K562 (cell line): ENCODE measurements around the gene GRIA1. TPM values are rescaled to one million over a fixed set of nuclear protein-coding genes. Genes with fewer than 3 reads are reported as not detected.

Experiments used
- ATAC-seq: fragments of 200-7000 bp; cut with Tn5 transposase; 3 replicates; pipeline ENCODE4 v1.9.1; 2020; ENCODE audit warnings: moderate library complexity
- BruUV-seq: library from RNA; stranded (reverse); fragments of 400-500 nt; replicated peaks from 2 replicates; lab custom pipeline; 2021; lab: Mats Ljungman, UMichigan
- CTCF ChIA-PET: fragments of 300-600 bp; formaldehyde crosslinking; extraction: SDS; loops from one replicate; lab custom pipeline; 2021; ENCODE audit warnings: low intra/inter-chr PET ratio; lab: Yijun Ruan, JAX
- POLR2A ChIA-PET: fragments of 300-600, 350-650 bp; sonication (Branson Sonifier 250); formaldehyde crosslinking; extraction: SDS; loops from one replicate; lab custom pipeline; 2021; ENCODE audit warnings: antibody characterized with exemption, inconsistent platforms; lab: Yijun Ruan, JAX
- DNase-seq, 4 experiments: peaks; one replicate each; pipeline versions ENCODE4 v3.0.0 to v3.0.0-alpha.2; 2011 to 2018; ENCODE audit warnings: low spot score in 3 of 4, mixed read lengths in 3 of 4; ENCODE audit errors: extremely low read depth in 1 of 4
- FAIRE-seq: peaks from 2 replicates; lab custom pipeline; 2011; peaks lifted over from hg19 to GRCh38; lab: Jason Lieb, UNC
- H2AFZ ChIP-seq: 2 replicates; pipeline ENCODE4 v1.6.0; 2011; ENCODE audit warnings: low read depth, low read length, control low read depth, inconsistent platforms
- H3K27ac ChIP-seq: fragments of 200-600 bp; 3 replicates; pipeline ENCODE4 v1.8.0; 2011; ENCODE audit warnings: low read depth, mild to moderate bottlenecking, control low read depth, inconsistent platforms, low read length, moderate library complexity, mixed read lengths; ENCODE audit errors: extremely low read depth
- H3K27me3 ChIP-seq, 2 experiments: fragments of 300-600 bp in 1 of 2; 2 replicates in 1 of 2; 3 replicates in 1 of 2; pipeline versions ENCODE4 v1.6.0 to v1.8.0; 2011; ENCODE audit warnings: inconsistent platforms in 2 of 2, low read length in 2 of 2, mild to moderate bottlenecking in 1 of 2, mixed read lengths in 1 of 2, moderate library complexity in 1 of 2; ENCODE audit not compliant: control insufficient read depth in 2 of 2, insufficient read depth in 2 of 2
- H3K36me3 ChIP-seq: fragments of 300-600 bp; 3 replicates; pipeline ENCODE4 v1.8.0; 2011; ENCODE audit warnings: mild to moderate bottlenecking, low read length, inconsistent platforms; ENCODE audit not compliant: control insufficient read depth, insufficient read depth
- H3K4me1 ChIP-seq, 2 experiments: fragments of 200-600 bp in 1 of 2; replicated peaks in 1 of 2; 2 replicates in 1 of 2; 3 replicates in 1 of 2; pipeline versions ENCODE4 v1.5.1 to v1.8.0; 2011; ENCODE audit warnings: inconsistent platforms in 2 of 2, low read length in 2 of 2, mild to moderate bottlenecking in 1 of 2, mixed read lengths in 1 of 2, moderate library complexity in 1 of 2; ENCODE audit not compliant: control insufficient read depth in 2 of 2, insufficient read depth in 2 of 2
- H3K4me2 ChIP-seq: 2 replicates; pipeline ENCODE4 v1.6.1; 2011; ENCODE audit warnings: low read length, control low read depth, inconsistent platforms, mixed read lengths; ENCODE audit not compliant: insufficient read depth
- H3K4me3 ChIP-seq: fragments of 200-600 bp; sonication (generic), shearing (Covaris generic); 2 replicates; pipeline ENCODE4 v1.5.1; 2016; ENCODE audit warnings: control low read depth, inconsistent platforms
- H3K79me2 ChIP-seq: fragments of 200-600 bp; 3 replicates; pipeline ENCODE4 v1.8.0; 2011; ENCODE audit warnings: low read length, inconsistent platforms; ENCODE audit not compliant: control insufficient read depth, insufficient read depth
- H3K9ac ChIP-seq, 2 experiments: 2 replicates each; pipeline versions ENCODE4 v1.6.0 to v1.6.1; 2011; ENCODE audit warnings: low read depth in 2 of 2, low read length in 2 of 2, control low read depth in 1 of 2, inconsistent platforms in 1 of 2, mild to moderate bottlenecking in 1 of 2, mixed read lengths in 1 of 2; ENCODE audit not compliant: insufficient read depth in 1 of 2
- H3K9me1 ChIP-seq: one replicate; pipeline ENCODE4 v1.6.0; 2011; ENCODE audit warnings: inconsistent platforms, mild to moderate bottlenecking, low read length, moderate library complexity; ENCODE audit not compliant: control insufficient read depth, insufficient read depth
- H3K9me3 ChIP-seq: replicated peaks from 2 replicates; pipeline ENCODE4 v1.5.1; 2011; ENCODE audit warnings: low read depth, low read length, inconsistent platforms; ENCODE audit not compliant: control insufficient read depth, insufficient read depth
- H4K20me1 ChIP-seq: replicated peaks from 2 replicates; pipeline ENCODE4 v1.6.1; 2011; ENCODE audit warnings: low read length, inconsistent platforms, mixed read lengths; ENCODE audit not compliant: control insufficient read depth, insufficient read depth
- ARID1B ChIP-seq: fragments of 450-650 bp; IDR thresholded peaks from 2 replicates; pipeline ENCODE4 v1.6.1; 2016; ENCODE audit warnings: antibody characterized with exemption, mild to moderate bottlenecking, inconsistent platforms
- GABPB2 ChIP-seq: fragments of 250-450 bp; sonication (Bioruptor Pico); conservative IDR thresholded peaks from 2 replicates; pipeline ENCODE4 v1.5.1; 2021; ENCODE audit warnings: mild to moderate bottlenecking
- MTF1 ChIP-seq: fragments of 250-450 bp; sonication (Bioruptor Pico); IDR thresholded peaks from 2 replicates; pipeline ENCODE4 v1.9.0; 2021; ENCODE audit warnings: moderate library complexity, mild to moderate bottlenecking, inconsistent platforms, borderline replicate concordance
- MYC ChIP-seq, 2 experiments: fragments of 250-450 bp in 1 of 2; sonication (Bioruptor Pico) in 1 of 2; IDR thresholded peaks; 2 replicates each; pipeline versions ENCODE4 v1.5.1 to v1.6.1; 2012 to 2021; ENCODE audit warnings: low read depth in 2 of 2, borderline replicate concordance in 1 of 2, improper control_type of control experiment in 1 of 2, low read length in 1 of 2, mild to moderate bottlenecking in 1 of 2, moderate library complexity in 1 of 2
- NFIC ChIP-seq: fragments of 450-650 bp; IDR thresholded peaks from 2 replicates; pipeline ENCODE4 v1.6.1; 2017; ENCODE audit warnings: mild to moderate bottlenecking, inconsistent platforms
- POLR3A ChIP-seq: IDR thresholded peaks from 2 replicates; pipeline ENCODE4 v1.6.1; 2011; ENCODE audit warnings: borderline replicate concordance, mild to moderate bottlenecking, moderate library complexity; ENCODE audit not compliant: insufficient read length, insufficient read depth; ENCODE audit errors: extremely low read depth
- PRPF4 ChIP-seq: fragments of 200-400 bp; formaldehyde crosslinking; IDR thresholded peaks from one replicate; pipeline ENCODE4 v1.6.1; 2017; ENCODE audit warnings: low read length, low read depth, mild to moderate bottlenecking; ENCODE audit not compliant: insufficient read depth, poor library complexity, severe bottlenecking
- TAF1 ChIP-seq: IDR thresholded peaks from 2 replicates; pipeline ENCODE4 v1.6.1; 2011; ENCODE audit warnings: mild to moderate bottlenecking, low read length, moderate library complexity; ENCODE audit not compliant: insufficient read depth, control insufficient read depth, severe bottlenecking; ENCODE audit errors: extremely low read depth
- WGBS: fragments of 100-300 bp; shearing (Covaris generic); methylation state at CpG from one replicate; pipeline ENCODE4 v1.1.6; 2016; ENCODE audit warnings: low coverage, mixed read lengths; ENCODE audit not compliant: insufficient coverage; ENCODE audit errors: missing lambda C conversion rate; 5-methylcytosine and 5-hydroxymethylcytosine counted together
- in situ Hi-C: fragments of 300-500 bp; cut with MboI; formaldehyde crosslinking; loops from 4 replicates; pipeline ENCODE4 v1.15.0; 2018; ENCODE audit warnings: inconsistent platforms, mixed read lengths
- intact Hi-C: fragments of 100-400 bp; cut with micrococcal nuclease; formaldehyde crosslinking; loops from 2 replicates; pipeline ENCODE4 v1.14.2; 2022
- polyA plus RNA-seq, 8 experiments: library from polyadenylated mRNA; depleted of rRNA in 4 of 8; stranded (reverse) in 5 of 8; unstranded in 3 of 8; fragments of >200 nt; fragmentation: Nextera tagmentation in 2 of 8; fragmentation: Illumina TruSeq in 1 of 8; extraction: Ambion mirVana in 2 of 8; extraction: Trizol in 1 of 8; gene quantifications; 2 replicates each; pipeline versions ENCODE4 v1.2.1 to v1.2.3, GENCODE V29; 2011 to 2014; ENCODE audit warnings: inconsistent platforms in 1 of 8, missing spikeins in 1 of 8
- total RNA-seq, 7 experiments: library from RNA; depleted of rRNA in 6 of 7; stranded (reverse); fragments of >200 nt in 6 of 7; fragmentation: Illumina TruSeq in 2 of 7; extraction: Trizol in 2 of 7; gene quantifications; 2 replicates each; pipeline versions ENCODE4 v1.2.1 to v1.2.3, GENCODE V29; 2011 to 2021; ENCODE audit warnings: low replicate concordance in 1 of 7

GRIA1 gene
- total and polyA plus RNA-seq, 9 of the 15 experiments (the other 6 are each of a cell fraction or from before 2014, with no cell fraction given): not detected

DNA sequence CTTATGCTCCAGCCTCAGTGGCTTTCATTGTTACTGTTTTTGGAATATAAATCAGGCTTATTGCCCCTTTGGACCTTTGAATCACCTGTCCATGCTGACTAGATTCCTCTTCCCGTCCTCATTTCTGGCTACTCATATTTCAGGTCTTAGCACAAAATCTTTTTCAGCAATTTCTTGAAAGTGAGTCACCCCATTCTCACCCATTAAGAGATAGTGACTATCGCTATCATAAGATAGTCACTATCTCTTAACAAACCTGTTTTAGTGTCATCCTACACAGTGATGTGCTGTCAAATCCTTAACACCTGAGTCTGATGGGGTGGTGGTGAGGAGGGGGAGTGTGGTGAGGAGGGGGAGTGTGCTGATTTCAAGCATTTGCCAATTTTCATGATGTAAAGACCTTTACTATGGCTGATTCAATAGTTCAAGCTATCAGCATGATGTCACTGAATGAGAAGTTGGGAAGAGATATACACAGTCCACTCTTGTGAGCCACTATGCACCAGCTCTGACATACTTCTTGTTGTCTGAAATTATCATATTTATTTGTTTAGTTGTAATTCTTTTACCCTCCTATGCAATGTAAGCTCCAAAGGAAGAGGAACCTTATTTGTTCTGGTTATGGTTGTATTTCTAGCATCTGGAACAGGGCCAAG is 95.3 kb downstream of the GRIA1 start:
- ChIA-PET POLR2A (no interaction called here), CTCF (no interaction called here)
- Histone ChIP-seq H3K27ac (no peak overlapping the region), H3K36me3 (no peaks in the 10 kb centered on the region), H4K20me1 (no peaks in the 10 kb centered on the region), H3K9ac (no peak overlapping the region), H3K9me1 (no peaks in the 10 kb centered on the region), H3K27me3 (no peaks in the 10 kb centered on the region), H3K9me3 (no peaks in the 10 kb centered on the region), H3K4me1 (no peaks in the 10 kb centered on the region), H3K4me3 (no peak overlapping the region), H2AFZ (no peak overlapping the region), H3K4me2 (no peak overlapping the region), H3K79me2 (no peaks in the 10 kb centered on the region)
- no peak for TF ChIP-seq GABPB2 (CRISPR knock-in tag)
- no peak for TF ChIP-seq MTF1
- TF ChIP-seq ARID1B: no peak
- no peak for TF ChIP-seq TAF1
- no peak for TF ChIP-seq MYC (IDR thresholded peaks at IDR 0.05; ENCODE audit: low read depth, low read length)
- TF ChIP-seq MYC (CRISPR knock-in tag; IDR thresholded peaks at IDR 0.05; ENCODE audit: borderline replicate concordance, low read depth): no peak
- TF ChIP-seq NFIC: peak; percentile 35; the same call in 1 of the 2 replicates
- no peak for TF ChIP-seq POLR3A
- TF ChIP-seq PRPF4: no peak
- BruUV-seq: no TSS peak
- in situ Hi-C loops (no loop called here), intact Hi-C loops (no loop called here)
- DNase-seq (no peak), FAIRE-seq (no peak), ATAC-seq (no peak)
- 6% methylated on average over 2 of the region's 2 CpGs for WGBS
